Thyroid gland (tissue), 4 donors: ENCODE results near the gene HOTAIR.

Source experiments
- POLR2A ChIP-seq, 2 donors: fragments of 450-650 bp; IDR thresholded peaks; one replicate each; pipeline ENCODE4 v1.6.1; 2017; ENCODE audit warnings: antibody characterized with exemption in 2 of 2, mild to moderate bottlenecking in 2 of 2, moderate library complexity in 1 of 2
- TF ChIP-seq, protein P1 (sequence below), 6 experiments: fragments of 200-600 bp in 3 of 6; fragments of 450-650 bp in 3 of 6; sonication (generic) in 3 of 6; IDR thresholded peaks; one replicate each; pipeline ENCODE4 v1.5.1; 2016 to 2019; ENCODE audit warnings: antibody characterized with exemption in 6 of 6, mild to moderate bottlenecking in 2 of 6, inconsistent platforms in 1 of 6, moderate library complexity in 1 of 6

DNA sequence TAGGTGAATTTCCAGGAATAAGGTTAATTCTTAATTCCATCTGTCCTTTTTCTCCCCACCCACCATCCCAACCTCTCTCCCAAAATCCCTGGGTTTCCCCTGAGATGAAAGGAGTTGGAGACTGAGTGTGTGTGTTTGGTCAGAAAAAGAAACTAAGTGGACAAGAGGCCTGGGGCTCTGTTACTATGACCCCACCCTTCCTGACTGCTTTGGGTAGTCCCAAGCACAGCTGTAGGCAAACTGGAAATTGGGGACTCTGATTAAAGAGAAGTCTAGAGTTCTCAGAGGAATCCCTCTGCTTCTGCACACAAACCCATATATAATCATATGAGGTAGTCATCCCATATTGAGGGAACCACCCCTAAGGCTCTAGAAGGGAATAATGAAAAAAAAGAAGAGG, 27.0 kb downstream of the HOTAIR start:
- TF ChIP-seq, protein P1, sequence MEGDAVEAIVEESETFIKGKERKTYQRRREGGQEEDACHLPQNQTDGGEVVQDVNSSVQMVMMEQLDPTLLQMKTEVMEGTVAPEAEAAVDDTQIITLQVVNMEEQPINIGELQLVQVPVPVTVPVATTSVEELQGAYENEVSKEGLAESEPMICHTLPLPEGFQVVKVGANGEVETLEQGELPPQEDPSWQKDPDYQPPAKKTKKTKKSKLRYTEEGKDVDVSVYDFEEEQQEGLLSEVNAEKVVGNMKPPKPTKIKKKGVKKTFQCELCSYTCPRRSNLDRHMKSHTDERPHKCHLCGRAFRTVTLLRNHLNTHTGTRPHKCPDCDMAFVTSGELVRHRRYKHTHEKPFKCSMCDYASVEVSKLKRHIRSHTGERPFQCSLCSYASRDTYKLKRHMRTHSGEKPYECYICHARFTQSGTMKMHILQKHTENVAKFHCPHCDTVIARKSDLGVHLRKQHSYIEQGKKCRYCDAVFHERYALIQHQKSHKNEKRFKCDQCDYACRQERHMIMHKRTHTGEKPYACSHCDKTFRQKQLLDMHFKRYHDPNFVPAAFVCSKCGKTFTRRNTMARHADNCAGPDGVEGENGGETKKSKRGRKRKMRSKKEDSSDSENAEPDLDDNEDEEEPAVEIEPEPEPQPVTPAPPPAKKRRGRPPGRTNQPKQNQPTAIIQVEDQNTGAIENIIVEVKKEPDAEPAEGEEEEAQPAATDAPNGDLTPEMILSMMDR (IDR thresholded peaks at IDR 0.05): no peak
- no peak for TF ChIP-seq POLR2A (IDR thresholded peaks at IDR 0.05)
